Measurements from ENCODE around the gene VWF. TPM values are rescaled to one million over a fixed set of nuclear protein-coding genes. Genes with fewer than 3 reads are reported as not detected.

The VWF gene
- total RNA-seq, 2 experiments from 2014 or later, result 0.11 to 0.13 TPM

DNA sequence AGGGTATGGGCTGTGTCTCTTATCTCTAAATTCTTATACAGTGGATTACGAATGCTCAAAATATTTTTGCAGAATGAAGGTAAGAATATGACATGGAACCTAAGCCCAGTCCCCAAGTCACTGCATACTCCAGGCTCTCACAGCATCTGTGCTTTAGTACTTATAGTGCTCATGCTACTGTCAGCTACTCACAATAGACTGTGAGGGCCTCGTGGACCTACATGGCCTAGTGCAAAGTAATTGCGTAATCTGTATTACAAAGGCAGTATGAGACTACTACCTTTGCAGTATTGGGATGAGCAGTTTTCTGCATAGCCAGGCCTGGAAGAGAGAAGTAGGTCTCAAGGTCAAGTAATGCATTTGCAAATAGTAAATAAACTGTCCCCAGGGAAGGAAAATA, 27.9 kb downstream of the VWF start:
- Mint-ChIP-seq H3K27ac (no peak overlapping the region), H3K36me3 (ENCODE audit: low read depth) (no peaks in the 10 kb centered on the region), H3K9me3 (no peaks in the 10 kb centered on the region), H3K4me3 (no peak overlapping the region), H3K4me1 (ENCODE audit: low read depth) (no peaks in the 10 kb centered on the region), H3K27me3 (no peaks in the 10 kb centered on the region)
- no peak for TF ChIP-seq CTCF (IDR thresholded peaks at IDR 0.05)
- POLR2A ChIA-PET, result interaction anchor here (0.7 kb wide), 1 partner anchor 235 kb away, joined by 3 read pairs; no protein-coding TSS in a partner anchor
- CTCF ChIA-PET, result no interaction called here
- DNase-seq (no peak), ATAC-seq (no peak)
- intact Hi-C loops (cut with micrococcal nuclease), result no loop called here

DNA sequence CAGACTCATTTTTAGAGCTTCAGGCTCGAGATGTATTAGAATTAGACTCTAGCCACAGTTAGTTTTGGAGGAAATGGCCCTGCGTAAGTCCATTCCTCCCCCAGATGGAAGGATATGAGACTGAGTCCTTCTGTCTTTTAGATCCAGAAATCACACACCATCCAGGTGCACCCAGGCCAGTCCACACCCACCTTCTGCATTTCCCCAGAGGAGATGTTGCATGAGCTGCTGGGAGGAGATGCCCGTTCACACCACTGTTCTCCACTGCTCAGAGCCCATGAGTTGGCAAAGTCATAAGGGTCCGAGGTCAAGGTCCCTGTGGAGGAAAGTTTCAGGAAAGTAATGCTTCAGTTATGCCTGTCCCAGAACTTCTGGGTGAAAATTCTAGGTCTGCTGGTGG, 29.2 kb downstream of the VWF start:
- no peak for ATAC-seq
- H3K4me1 Mint-ChIP-seq (ENCODE audit: low read depth), result no peaks in the 10 kb centered on the region
- H3K9me3 Mint-ChIP-seq, result no peaks in the 10 kb centered on the region
- no peaks in the 10 kb centered on the region for H3K36me3 Mint-ChIP-seq (ENCODE audit: low read depth)
- POLR2A ChIA-PET, result no interaction called here
- no peak for DNase-seq
- intact Hi-C loops (cut with micrococcal nuclease), result no loop called here
- TF ChIP-seq CTCF (IDR thresholded peaks at IDR 0.05), result no peak
- H3K4me3 Mint-ChIP-seq, result no peak overlapping the region
- H3K27ac Mint-ChIP-seq, result no peak overlapping the region
- CTCF ChIA-PET, result no interaction called here
- no peaks in the 10 kb centered on the region for H3K27me3 Mint-ChIP-seq

DNA sequence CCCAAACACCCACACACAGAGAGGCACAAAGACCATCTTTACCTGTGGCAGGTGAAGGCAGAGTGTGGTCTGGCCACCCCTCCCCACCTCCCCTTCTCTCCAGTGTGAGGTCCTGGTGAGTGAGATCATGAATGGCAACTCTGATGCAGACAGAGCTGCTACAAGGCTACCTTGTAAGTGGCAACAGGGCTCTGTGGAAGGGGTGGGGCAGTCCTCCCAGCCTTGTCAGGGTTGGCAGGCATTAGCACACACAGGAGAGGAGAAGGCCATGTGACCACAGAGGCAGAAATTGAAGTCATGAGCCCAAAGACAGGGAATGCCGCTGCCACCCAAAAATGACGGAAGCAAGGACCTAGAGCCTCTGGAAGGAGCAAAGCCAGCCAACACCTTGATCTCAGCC, 30.7 kb downstream of the VWF start:
- DNase-seq, result no peak
- CTCF ChIA-PET, result interaction anchor here (0.7 to 1.3 kb wide), 2 partner anchors 8 to 185 kb away, joined by 3 to 4 read pairs; no protein-coding TSS in a partner anchor
- TF ChIP-seq CTCF (IDR thresholded peaks at IDR 0.05), result no peak
- intact Hi-C loops (cut with micrococcal nuclease), result no loop called here
- H3K9me3 Mint-ChIP-seq, result no peaks in the 10 kb centered on the region
- POLR2A ChIA-PET, result no interaction called here
- H3K36me3 Mint-ChIP-seq (ENCODE audit: low read depth), result no peaks in the 10 kb centered on the region
- H3K27ac Mint-ChIP-seq, result no peak overlapping the region
- no peak for ATAC-seq
- H3K27me3 Mint-ChIP-seq, result no peaks in the 10 kb centered on the region
- no peak overlapping the region for H3K4me3 Mint-ChIP-seq
- H3K4me1 Mint-ChIP-seq (ENCODE audit: low read depth), result peaks cover 2% of the 10 kb centered on the region

GRCh38 chr12:6092784-6093722, 31.4 kb downstream of the VWF start:
- intact Hi-C loops (cut with micrococcal nuclease), result no loop called here
- Mint-ChIP-seq H3K27ac (no peak overlapping the region), H3K36me3 (ENCODE audit: low read depth) (no peaks in the 10 kb centered on the region), H3K4me3 (no peak overlapping the region), H3K9me3 (no peaks in the 10 kb centered on the region), H3K27me3 (no peaks in the 10 kb centered on the region), H3K4me1 (ENCODE audit: low read depth) (peaks cover 3% of the 10 kb centered on the region)
- DNase-seq (no peak), ATAC-seq (no peak)
- CTCF ChIA-PET, result interaction anchor here (0.7 to 1.3 kb wide), 3 partner anchors 9 to 186 kb away, joined by 3 to 4 read pairs (median 4); no protein-coding TSS in a partner anchor
- POLR2A ChIA-PET, result no interaction called here
- TF ChIP-seq CTCF (IDR thresholded peaks at IDR 0.05), result no peak
